SU-DHL-6 (cell line): ENCODE data around the gene TM9SF1.

Experiments used
- H2AFZ ChIP-seq: fragments of 200-600 bp; sonication (generic); 2 replicates; pipeline ENCODE4 v1.6.1; 2014; ENCODE audit warnings: low read depth, mild to moderate bottlenecking, moderate library complexity, mixed read lengths, antibody characterized with exemption, low read length; ENCODE audit not compliant: severe bottlenecking
- H3F3A ChIP-seq: fragments of 200-600 bp; shearing (Covaris generic); 2 replicates; pipeline ENCODE4 v1.6.0; 2016; ENCODE audit warnings: antibody characterized with exemption, mild to moderate bottlenecking; ENCODE audit not compliant: insufficient read depth
- H3K27ac ChIP-seq: fragments of 200-600 bp; sonication (generic); 2 replicates; pipeline ENCODE4 v1.5.1; 2016; ENCODE audit warnings: low read depth, mild to moderate bottlenecking, low read length, moderate library complexity, mixed read lengths
- H3K27me3 ChIP-seq: fragments of 200-600 bp; sonication (generic), shearing (Covaris generic); 2 replicates; pipeline ENCODE4 v1.6.0; 2014; ENCODE audit warnings: mild to moderate bottlenecking, low read length
- H3K36me3 ChIP-seq: fragments of 200-600 bp; sonication (generic); 2 replicates; pipeline ENCODE4 v1.6.1; 2014; ENCODE audit warnings: mild to moderate bottlenecking, low read length, mixed read lengths
- H3K4me2 ChIP-seq: fragments of 300-600, 200-600 bp; shearing (Covaris generic), sonication (generic); 2 replicates; pipeline ENCODE4 v1.6.0; 2014; ENCODE audit warnings: low read length, low read depth, mild to moderate bottlenecking; ENCODE audit not compliant: poor library complexity, severe bottlenecking
- H3K4me3 ChIP-seq: fragments of 200-600 bp; sonication (generic); 2 replicates; pipeline ENCODE4 v1.5.1; 2014; ENCODE audit warnings: antibody characterized with exemption, low read length, mild to moderate bottlenecking, mixed read lengths; ENCODE audit not compliant: insufficient read depth, poor library complexity, severe bottlenecking
- H3K79me2 ChIP-seq: fragments of 200-600 bp; sonication (generic); 2 replicates; pipeline ENCODE4 v1.6.1; 2014; ENCODE audit warnings: mild to moderate bottlenecking, low read length, moderate library complexity; ENCODE audit not compliant: insufficient read depth
- H3K9ac ChIP-seq: fragments of 200-600 bp; sonication (generic); 2 replicates; pipeline ENCODE4 v1.7.0; 2014; ENCODE audit warnings: mild to moderate bottlenecking, low read length
- H3K9me2 ChIP-seq: fragments of 200-600 bp; sonication (generic); replicated peaks from 2 replicates; pipeline ENCODE4 v1.6.1; 2014; ENCODE audit warnings: low read length; ENCODE audit not compliant: insufficient read depth
- H3K9me3 ChIP-seq: fragments of 200-600 bp; sonication (generic); 2 replicates; pipeline ENCODE4 v1.6.1; 2014; ENCODE audit warnings: low read length, mixed read lengths; ENCODE audit not compliant: insufficient read depth
- H4K20me1 ChIP-seq: fragments of 200-600 bp; sonication (generic); 2 replicates; pipeline ENCODE4 v1.6.1; 2014; ENCODE audit warnings: low read depth, mild to moderate bottlenecking, antibody characterized with exemption, low read length, moderate library complexity, mixed read lengths
- EZH2phosphoT487 ChIP-seq: fragments of 200-600 bp; sonication (generic), shearing (Covaris generic); conservative IDR thresholded peaks from 2 replicates; pipeline ENCODE4 v1.6.1; 2018; ENCODE audit warnings: mild to moderate bottlenecking, antibody characterized with exemption, low read length, moderate library complexity, mixed read lengths
- TF ChIP-seq, protein P1 (sequence below): fragments of 200-600 bp; sonication (generic); IDR thresholded peaks from one replicate; pipeline ENCODE4 v1.5.1; 2017; ENCODE audit warnings: antibody characterized with exemption, mild to moderate bottlenecking, low read length, moderate library complexity; ENCODE audit not compliant: insufficient read depth, poor library complexity, severe bottlenecking

TM9SF1 gene

DNA sequence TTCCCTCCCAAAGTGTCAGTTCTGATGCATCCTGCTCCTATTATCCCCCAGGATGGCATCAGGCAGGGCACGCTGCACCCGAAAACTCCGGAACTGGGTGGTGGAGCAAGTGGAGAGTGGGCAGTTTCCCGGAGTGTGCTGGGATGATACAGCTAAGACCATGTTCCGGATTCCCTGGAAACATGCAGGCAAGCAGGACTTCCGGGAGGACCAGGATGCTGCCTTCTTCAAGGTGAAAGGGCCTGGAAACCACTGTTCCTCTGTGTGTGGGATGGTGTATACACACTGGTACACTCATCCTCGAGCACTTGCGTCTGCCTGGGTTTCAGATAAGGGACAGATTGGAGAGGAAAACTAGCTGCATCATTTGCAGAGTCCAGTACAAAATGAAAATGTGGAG, 33.1 kb downstream of the TM9SF1 start:
- H3K27me3 ChIP-seq: no peaks in the 10 kb centered on the region
- peak overlapping the region; percentile 80 for H3K27ac ChIP-seq
- no peaks in the 10 kb centered on the region for H3K9me3 ChIP-seq
- H3K4me3 ChIP-seq: peak overlapping the region; percentile 58
- peaks cover 10% of the 10 kb centered on the region; the same call in 1 of the 2 replicates for H3K79me2 ChIP-seq
- no peaks in the 10 kb centered on the region for H3K36me3 ChIP-seq
- TF ChIP-seq, protein P1, sequence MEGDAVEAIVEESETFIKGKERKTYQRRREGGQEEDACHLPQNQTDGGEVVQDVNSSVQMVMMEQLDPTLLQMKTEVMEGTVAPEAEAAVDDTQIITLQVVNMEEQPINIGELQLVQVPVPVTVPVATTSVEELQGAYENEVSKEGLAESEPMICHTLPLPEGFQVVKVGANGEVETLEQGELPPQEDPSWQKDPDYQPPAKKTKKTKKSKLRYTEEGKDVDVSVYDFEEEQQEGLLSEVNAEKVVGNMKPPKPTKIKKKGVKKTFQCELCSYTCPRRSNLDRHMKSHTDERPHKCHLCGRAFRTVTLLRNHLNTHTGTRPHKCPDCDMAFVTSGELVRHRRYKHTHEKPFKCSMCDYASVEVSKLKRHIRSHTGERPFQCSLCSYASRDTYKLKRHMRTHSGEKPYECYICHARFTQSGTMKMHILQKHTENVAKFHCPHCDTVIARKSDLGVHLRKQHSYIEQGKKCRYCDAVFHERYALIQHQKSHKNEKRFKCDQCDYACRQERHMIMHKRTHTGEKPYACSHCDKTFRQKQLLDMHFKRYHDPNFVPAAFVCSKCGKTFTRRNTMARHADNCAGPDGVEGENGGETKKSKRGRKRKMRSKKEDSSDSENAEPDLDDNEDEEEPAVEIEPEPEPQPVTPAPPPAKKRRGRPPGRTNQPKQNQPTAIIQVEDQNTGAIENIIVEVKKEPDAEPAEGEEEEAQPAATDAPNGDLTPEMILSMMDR: no peak
- no peak for TF ChIP-seq EZH2phosphoT487
- H3F3A ChIP-seq: 0 out of 2 replicates have a peak, but pooled peaks cover 3% of the 10 kb centered on the region
- no peaks in the 10 kb centered on the region for H3K9me2 ChIP-seq
- peak overlapping the region; percentile 74 for H3K9ac ChIP-seq
- no peaks in the 10 kb centered on the region for H4K20me1 ChIP-seq
- no peak overlapping the region for H2AFZ ChIP-seq
- peak overlapping the region; percentile 97 for H3K4me2 ChIP-seq

DNA sequence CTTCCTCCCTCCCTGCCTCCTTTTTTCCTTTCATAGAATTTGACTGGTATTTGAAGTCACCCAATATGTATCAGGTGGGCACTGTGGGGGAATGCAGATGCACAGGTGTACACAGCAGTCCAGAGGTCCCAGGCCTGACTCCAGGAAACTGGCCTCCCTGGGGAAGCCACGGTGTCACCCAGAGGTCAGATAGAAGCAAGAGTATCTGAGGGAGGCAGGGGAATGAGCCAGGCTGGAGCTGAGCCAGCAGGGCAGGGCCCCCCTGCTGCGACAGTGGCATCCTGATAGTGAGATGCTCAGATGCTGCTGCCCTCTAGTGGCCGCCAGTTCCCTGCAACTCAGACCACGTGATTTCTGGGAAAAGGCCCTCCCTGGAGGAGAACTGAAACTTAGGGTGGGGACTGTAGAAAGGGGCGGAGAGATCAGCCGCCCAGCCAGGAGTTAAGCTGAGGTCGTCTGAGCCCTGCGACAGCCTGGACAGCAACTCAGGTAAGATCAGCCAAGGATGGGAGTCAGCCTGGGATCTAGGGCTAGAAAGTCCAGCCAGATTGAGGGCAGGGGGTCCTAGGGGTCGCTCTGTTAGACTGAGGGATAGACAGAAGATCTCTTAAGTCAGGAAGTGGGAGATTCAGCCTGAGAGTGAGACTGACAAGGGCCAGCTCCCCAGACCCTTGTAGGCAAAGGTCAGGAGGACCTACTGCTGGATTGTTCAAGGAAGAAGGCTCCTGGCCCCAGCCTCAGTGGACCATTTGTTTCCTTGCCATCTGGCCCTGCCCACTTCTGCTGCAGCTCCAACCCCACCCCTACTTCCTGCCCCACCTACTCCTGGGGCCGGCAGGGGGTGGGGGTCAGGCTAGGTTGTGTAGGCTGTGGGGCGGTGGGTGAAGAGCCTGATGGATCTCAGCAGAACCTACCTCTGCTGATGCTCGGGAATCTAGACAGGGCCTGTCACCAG, 34.1 kb downstream of the TM9SF1 start, which contains the start of gene IRF9:
Gene IRF9, plus strand, starts transcription at position 416 of the 955 bp plus-strand sequence. CDS start 880 bp downstream, outside the sequence.
- H3K4me2 ChIP-seq: peak within 1 kb of the TSS; percentile 97
- no peaks in the 10 kb centered on the region for H3K36me3 ChIP-seq
- peak within 1 kb of the TSS; percentile 80 for H3K27ac ChIP-seq
- peak within 1 kb of the TSS; percentile 74 for H3K9ac ChIP-seq
- H3K9me2 ChIP-seq: no peaks in the 10 kb centered on the region
- no peak for TF ChIP-seq EZH2phosphoT487
- TF ChIP-seq, protein P1: peak; percentile 90
- H4K20me1 ChIP-seq: no peaks in the 10 kb centered on the region
- no peaks in the 10 kb centered on the region for H3K9me3 ChIP-seq
- peak within 1 kb of the TSS; percentile 58 for H3K4me3 ChIP-seq
- peaks cover 10% of the 10 kb centered on the region; the same call in 1 of the 2 replicates for H3K79me2 ChIP-seq
- H3K27me3 ChIP-seq: no peaks in the 10 kb centered on the region
- 0 out of 2 replicates have a peak, but pooled peaks cover 3% of the 10 kb centered on the region for H3F3A ChIP-seq
- no peak within 1 kb of the TSS for H2AFZ ChIP-seq

DNA sequence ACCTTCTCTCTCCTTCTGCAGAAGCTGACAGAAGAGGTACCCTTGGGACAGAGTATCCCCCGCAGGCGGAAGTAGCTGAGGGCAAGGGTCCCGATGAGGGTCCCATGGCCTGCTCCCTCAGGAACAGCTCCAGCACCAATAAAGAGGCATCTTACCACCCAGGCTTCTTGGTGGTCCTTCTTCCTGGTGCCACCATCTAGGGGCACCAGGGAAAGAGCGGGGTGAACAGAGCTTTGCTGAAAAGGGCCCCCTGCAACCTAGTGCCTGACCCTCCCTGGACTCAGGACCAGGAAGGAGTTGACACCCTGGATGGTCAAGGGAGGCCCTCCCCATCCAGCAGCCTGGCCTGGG, 34.8 kb downstream of the TM9SF1 start:
- 0 out of 2 replicates have a peak, but pooled peaks cover 3% of the 10 kb centered on the region for H3F3A ChIP-seq
- no peak overlapping the region for H3K4me3 ChIP-seq
- no peak overlapping the region for H3K4me2 ChIP-seq
- H3K27me3 ChIP-seq: no peaks in the 10 kb centered on the region
- H2AFZ ChIP-seq: no peak overlapping the region
- H3K79me2 ChIP-seq: peaks cover 10% of the 10 kb centered on the region; the same call in 1 of the 2 replicates
- H4K20me1 ChIP-seq: no peaks in the 10 kb centered on the region
- H3K27ac ChIP-seq: peak overlapping the region; percentile 32; the same call in 1 of the 2 replicates
- H3K36me3 ChIP-seq: no peaks in the 10 kb centered on the region
- no peak for TF ChIP-seq EZH2phosphoT487
- TF ChIP-seq, protein P1: no peak
- no peaks in the 10 kb centered on the region for H3K9me3 ChIP-seq
- H3K9me2 ChIP-seq: no peaks in the 10 kb centered on the region
- peak overlapping the region; percentile 74; the same call in 1 of the 2 replicates for H3K9ac ChIP-seq
